ENCODE results near the gene ACSF2. TPM values are rescaled to one million over a fixed set of nuclear protein-coding genes. Genes with fewer than 3 reads are reported as not detected.

Gene ACSF2
- total and polyA plus RNA-seq, 2 donors (not counting 3 experiments of a cell fraction or from before 2014, with no cell fraction given) = 33.2 to 37.2 TPM

GRCh38 chr17:50459756-50460155 is 33.7 kb downstream of the ACSF2 start:
- POLR2A ChIA-PET = no interaction called here
- H3K4me1 ChIP-seq (ENCODE audit: control insufficient read depth, extremely low read depth, insufficient read depth, low read length) = no peaks in the 10 kb centered on the region
- no peaks in the 10 kb centered on the region for H3K36me3 ChIP-seq (ENCODE audit: control insufficient read depth in 2 of 2, extremely low read depth in 1 of 2, insufficient read depth in 2 of 2, low read length in 2 of 2)
- DNase-seq (ENCODE audit: low read depth, low spot score) (no peak), FAIRE-seq (no peak)
- H3K9ac ChIP-seq (replicated peaks; ENCODE audit: extremely low read depth, insufficient read depth, low read length) = no peak overlapping the region
- H3K79me2 ChIP-seq (ENCODE audit: control insufficient read depth, insufficient read depth, low read length) = no peaks in the 10 kb centered on the region
- intact Hi-C loops (cut with micrococcal nuclease) = no loop called here
- dilution Hi-C loops (cut with MboI; ENCODE audit: extremely low pct_ligation_motif_present, low sequenced_read_pairs) = no loop called here
- no peak overlapping the region for H3K27ac ChIP-seq (ENCODE audit: insufficient read depth, low read depth, low read length)
- no peak for TF ChIP-seq GATA2 (IDR thresholded peaks at IDR 0.05; ENCODE audit: insufficient read depth, insufficient read length, low read depth, low read length)
- no peak for TF ChIP-seq MAX (IDR thresholded peaks at IDR 0.05; ENCODE audit: insufficient read depth, insufficient read length)
- TF ChIP-seq, protein P1, sequence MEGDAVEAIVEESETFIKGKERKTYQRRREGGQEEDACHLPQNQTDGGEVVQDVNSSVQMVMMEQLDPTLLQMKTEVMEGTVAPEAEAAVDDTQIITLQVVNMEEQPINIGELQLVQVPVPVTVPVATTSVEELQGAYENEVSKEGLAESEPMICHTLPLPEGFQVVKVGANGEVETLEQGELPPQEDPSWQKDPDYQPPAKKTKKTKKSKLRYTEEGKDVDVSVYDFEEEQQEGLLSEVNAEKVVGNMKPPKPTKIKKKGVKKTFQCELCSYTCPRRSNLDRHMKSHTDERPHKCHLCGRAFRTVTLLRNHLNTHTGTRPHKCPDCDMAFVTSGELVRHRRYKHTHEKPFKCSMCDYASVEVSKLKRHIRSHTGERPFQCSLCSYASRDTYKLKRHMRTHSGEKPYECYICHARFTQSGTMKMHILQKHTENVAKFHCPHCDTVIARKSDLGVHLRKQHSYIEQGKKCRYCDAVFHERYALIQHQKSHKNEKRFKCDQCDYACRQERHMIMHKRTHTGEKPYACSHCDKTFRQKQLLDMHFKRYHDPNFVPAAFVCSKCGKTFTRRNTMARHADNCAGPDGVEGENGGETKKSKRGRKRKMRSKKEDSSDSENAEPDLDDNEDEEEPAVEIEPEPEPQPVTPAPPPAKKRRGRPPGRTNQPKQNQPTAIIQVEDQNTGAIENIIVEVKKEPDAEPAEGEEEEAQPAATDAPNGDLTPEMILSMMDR (IDR thresholded peaks at IDR 0.05; ENCODE audit: extremely low read depth in 1 of 2, insufficient read depth in 1 of 2, low read depth in 1 of 2, low read length in 2 of 2) = no peak
- TF ChIP-seq MYC (IDR thresholded peaks at IDR 0.05; ENCODE audit: low read depth, low read length) = no peak
- TF ChIP-seq POLR2A (IDR thresholded peaks at IDR 0.05; ENCODE audit: low read depth, low read length) = no peak
- H4K20me1 ChIP-seq (replicated peaks; ENCODE audit: control insufficient read depth, extremely low read depth, insufficient read depth, low read length) = no peaks in the 10 kb centered on the region
- CTCF ChIA-PET = interaction anchor here (1.3 to 2.3 kb wide), 2 partner anchors 28 to 63 kb away, joined by 4 to 7 read pairs; partner anchors contain the start of gene LRRC59
- H2AFZ ChIP-seq (ENCODE audit: low read depth, low read length) = no peak overlapping the region
- H3K27me3 ChIP-seq (ENCODE audit: control insufficient read depth in 2 of 2, insufficient read depth in 2 of 2, low read length in 2 of 2) = no peaks in the 10 kb centered on the region
- no TSS peak for BruUV-seq (replicated peaks)
- no peak overlapping the region for H3K4me3 ChIP-seq (replicated peaks in 1 of 3; ENCODE audit: insufficient read depth in 1 of 3, low read depth in 1 of 3, low read length in 3 of 3)
- H3K9me1 ChIP-seq (replicated peaks; ENCODE audit: control insufficient read depth, extremely low read depth, insufficient read depth, low read length) = no peaks in the 10 kb centered on the region
- no peaks in the 10 kb centered on the region for H3K9me3 ChIP-seq (replicated peaks; ENCODE audit: control insufficient read depth, insufficient read depth, low read length)
- no peak overlapping the region for H3K4me2 ChIP-seq (ENCODE audit: insufficient read depth, low read length)

Measured in endothelial cell of umbilical vein (primary cell).